Measurements from ENCODE around the gene SHE.

DNA sequence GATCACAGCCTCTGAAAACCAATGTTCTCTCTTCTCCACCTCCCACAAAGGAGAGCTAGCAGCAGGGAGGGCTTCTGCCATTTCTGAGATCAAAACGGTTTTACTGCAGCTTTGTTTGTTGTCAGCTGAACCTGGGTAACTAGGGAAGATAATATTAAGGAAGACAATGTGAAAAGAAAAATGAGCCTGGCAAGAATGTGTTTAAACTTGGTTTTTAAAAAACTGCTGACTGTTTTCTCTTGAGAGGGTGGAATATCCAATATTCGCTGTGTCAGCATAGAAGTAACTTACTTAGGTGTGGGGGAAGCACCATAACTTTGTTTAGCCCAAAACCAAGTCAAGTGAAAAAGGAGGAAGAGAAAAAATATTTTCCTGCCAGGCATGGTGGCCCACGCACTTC is 36.0 kb downstream of the SHE start:
- TF ChIP-seq, protein P1, sequence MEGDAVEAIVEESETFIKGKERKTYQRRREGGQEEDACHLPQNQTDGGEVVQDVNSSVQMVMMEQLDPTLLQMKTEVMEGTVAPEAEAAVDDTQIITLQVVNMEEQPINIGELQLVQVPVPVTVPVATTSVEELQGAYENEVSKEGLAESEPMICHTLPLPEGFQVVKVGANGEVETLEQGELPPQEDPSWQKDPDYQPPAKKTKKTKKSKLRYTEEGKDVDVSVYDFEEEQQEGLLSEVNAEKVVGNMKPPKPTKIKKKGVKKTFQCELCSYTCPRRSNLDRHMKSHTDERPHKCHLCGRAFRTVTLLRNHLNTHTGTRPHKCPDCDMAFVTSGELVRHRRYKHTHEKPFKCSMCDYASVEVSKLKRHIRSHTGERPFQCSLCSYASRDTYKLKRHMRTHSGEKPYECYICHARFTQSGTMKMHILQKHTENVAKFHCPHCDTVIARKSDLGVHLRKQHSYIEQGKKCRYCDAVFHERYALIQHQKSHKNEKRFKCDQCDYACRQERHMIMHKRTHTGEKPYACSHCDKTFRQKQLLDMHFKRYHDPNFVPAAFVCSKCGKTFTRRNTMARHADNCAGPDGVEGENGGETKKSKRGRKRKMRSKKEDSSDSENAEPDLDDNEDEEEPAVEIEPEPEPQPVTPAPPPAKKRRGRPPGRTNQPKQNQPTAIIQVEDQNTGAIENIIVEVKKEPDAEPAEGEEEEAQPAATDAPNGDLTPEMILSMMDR (IDR thresholded peaks at IDR 0.05; ENCODE audit: borderline replicate concordance, extremely low read depth, low read length, poor library complexity, severe bottlenecking): no peak
- TF ChIP-seq EZH2 (IDR thresholded peaks at IDR 0.05; ENCODE audit: borderline replicate concordance, low read depth, low read length, severe bottlenecking): no peak
